GM18507 (cell line): Measurements from ENCODE around the gene NOTCH1.

Experiments used
- DNase-seq: peaks from one replicate; pipeline ENCODE4 v3.0.0; 2011; ENCODE audit warnings: low read depth; ENCODE audit not compliant: insufficient read length; ENCODE audit errors: extremely low spot score
- FAIRE-seq: peaks from 2 replicates; lab custom pipeline; 2011; peaks lifted over from hg19 to GRCh38; lab: Jason Lieb, UNC

NOTCH1 gene

DNA sequence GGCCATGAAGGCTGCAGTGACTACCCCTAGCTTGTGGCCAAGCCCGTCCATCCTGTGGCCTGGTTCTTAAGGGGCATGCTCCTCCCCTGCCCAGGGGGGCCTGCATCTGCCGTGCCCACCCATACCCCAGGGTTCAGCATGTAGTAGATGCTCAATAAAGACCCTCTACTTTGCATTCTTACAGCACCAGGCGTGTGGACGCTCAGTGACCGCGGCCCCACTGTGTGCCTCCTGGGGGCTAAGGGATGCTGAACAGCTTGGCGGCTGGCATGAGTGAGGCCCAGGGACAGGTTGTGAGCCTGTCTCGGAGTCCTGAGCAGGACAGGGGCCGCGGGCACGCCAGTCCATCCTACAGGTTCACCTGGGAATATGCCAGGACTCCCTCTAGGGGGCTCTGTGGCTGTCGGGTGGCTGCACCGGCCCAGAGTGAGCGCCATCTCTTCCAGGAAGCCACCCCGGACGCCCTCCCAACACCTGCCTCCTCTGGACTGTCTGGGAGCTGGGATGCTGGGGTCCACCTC lies 9.1 kb downstream of the NOTCH1 start:
- FAIRE-seq, result no peak
- no peak for DNase-seq

GRCh38 chr9:136536051-136536720 lies 9.7 kb downstream of the NOTCH1 start:
- no peak for DNase-seq
- FAIRE-seq, result no peak

DNA sequence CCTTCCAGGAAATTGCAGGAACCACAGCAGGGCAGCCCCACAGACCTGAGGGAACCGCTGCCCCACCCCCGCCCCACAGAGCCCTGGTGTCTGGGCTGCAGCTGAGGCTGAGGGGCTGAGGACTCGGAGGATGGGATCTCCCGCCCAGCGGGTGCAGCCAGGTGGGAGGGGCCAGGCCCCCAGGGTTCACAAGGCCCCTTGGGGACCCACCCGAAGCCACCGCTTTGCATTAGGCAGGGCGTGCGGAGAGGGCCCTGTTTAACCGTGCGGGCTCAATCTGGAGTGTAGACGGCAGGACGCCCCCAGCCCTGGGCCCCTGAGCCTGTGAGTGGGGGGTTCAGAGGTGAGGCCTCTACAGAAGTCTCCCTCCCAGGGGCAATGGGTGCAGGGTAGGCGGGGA lies 10.8 kb downstream of the NOTCH1 start:
- DNase-seq (no peak), FAIRE-seq (no peak)

GRCh38 chr9:136534366-136534765 lies 11.5 kb downstream of the NOTCH1 start:
- no peak for DNase-seq
- no peak for FAIRE-seq

DNA sequence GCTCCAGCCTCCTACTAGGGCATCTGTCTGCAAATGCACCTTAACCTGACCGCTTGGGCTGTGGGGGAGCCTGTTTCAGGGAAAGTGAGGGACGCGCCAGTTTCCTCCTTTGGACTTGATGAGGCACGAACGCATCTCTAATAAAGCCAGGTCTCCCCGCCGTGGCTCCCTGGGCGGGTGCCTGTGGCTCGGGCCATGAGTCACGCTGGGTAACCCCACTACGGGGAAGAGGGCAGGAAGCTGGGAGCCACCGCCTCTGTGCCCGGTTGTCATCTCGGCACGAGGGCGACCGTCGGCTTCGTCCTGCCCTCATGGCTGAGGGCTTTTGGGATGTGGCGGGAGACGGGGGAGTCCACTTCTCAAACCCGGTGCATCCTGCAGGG lies 12.1 kb downstream of the NOTCH1 start:
- DNase-seq, result no peak
- no peak for FAIRE-seq

GRCh38 chr9:136532799-136533774 lies 12.8 kb downstream of the NOTCH1 start:
- no peak for FAIRE-seq
- DNase-seq, result no peak

- DNase-seq, result no peak
- no peak for FAIRE-seq
These were observed 13.7 kb downstream of the NOTCH1 start for GRCh38 chr9:136531904-136532798.

DNA sequence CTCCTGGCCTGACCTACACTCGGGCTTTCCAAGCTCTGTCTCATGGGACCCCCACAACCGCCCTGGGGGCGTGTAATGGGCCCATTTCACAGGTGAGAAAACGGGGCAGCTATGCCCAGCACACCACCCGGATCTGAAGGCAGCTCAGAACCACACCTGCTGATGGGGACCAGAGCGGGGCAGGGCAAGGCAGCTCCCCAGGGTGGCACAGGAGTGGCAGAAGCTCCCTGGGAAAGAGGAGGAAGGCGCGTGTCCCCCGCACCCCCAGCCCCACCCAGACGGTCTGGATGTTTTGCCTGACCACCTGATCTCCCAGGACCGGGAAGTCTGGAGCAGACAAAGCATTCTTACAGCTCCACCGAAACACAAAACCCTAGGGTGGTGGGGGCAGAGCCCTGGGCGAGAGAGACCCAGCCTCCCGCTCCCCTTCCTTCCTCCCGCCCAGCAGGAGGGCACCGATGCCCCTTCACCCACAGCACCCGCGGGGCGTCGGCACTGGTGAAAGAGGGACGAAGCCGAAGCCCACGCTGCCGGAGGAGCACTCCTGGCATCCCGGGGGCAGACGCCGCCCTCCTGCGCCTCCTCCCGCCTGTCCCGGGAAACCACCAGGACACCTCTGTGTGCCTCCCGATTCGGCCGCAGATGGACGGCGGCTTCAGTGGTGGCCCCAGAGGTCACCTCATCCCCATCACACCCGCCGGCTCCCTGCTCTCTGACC lies 14.5 kb downstream of the NOTCH1 start:
- FAIRE-seq (no peak), DNase-seq (no peak)

GRCh38 chr9:136530461-136531089 lies 15.3 kb downstream of the NOTCH1 start:
- FAIRE-seq (no peak), DNase-seq (no peak)

DNA sequence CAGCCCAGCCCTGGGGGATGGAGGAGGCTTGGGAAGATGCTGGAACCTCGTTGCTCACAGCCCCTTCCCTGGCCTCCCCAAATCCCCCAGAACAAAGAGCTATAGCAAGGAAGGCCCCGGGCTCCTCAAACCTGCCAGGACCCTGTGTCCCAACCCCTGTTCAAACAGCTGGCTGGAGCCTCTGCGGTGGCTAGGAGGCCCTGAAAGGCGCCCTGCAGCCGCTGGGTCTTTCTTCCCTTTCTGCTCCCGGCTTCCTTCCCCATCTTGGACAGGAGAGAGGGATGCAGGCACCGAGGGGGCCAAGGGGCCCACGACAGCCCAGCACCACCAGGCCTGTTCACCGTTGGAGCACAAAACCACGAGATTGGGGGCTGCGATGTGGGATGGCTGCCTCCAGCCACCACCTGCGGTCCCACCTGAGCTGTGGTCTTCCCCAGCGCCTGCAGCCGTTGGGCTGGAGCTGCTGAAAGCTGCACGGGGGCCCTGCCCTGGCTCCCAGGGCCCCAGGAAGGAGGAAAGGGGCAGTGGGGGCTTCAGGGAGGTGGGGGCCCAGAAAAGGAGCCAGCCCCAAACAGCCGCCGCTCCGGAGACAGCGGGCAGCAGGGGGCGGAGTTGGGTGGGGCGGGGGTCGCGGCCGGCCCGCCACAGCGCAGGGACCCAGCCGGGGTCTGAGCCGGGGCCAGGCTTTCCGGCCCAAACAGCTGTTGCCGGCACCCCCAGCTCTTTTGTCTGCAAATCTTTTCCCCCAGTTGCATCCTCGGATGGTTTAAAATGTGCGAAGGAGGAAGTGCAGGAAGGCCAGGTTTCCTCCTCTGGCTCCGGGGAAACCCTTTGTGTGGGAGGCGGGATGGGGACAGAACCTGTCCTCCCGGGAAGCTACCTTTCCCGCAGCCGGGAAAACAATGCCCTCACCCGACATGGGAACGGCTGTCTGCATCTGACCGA lies 16.1 kb downstream of the NOTCH1 start:
- DNase-seq, result no peak
- FAIRE-seq, result no peak

- FAIRE-seq (no peak), DNase-seq (no peak)
These were observed 17.0 kb downstream of the NOTCH1 start for GRCh38 chr9:136528716-136529341.

DNA sequence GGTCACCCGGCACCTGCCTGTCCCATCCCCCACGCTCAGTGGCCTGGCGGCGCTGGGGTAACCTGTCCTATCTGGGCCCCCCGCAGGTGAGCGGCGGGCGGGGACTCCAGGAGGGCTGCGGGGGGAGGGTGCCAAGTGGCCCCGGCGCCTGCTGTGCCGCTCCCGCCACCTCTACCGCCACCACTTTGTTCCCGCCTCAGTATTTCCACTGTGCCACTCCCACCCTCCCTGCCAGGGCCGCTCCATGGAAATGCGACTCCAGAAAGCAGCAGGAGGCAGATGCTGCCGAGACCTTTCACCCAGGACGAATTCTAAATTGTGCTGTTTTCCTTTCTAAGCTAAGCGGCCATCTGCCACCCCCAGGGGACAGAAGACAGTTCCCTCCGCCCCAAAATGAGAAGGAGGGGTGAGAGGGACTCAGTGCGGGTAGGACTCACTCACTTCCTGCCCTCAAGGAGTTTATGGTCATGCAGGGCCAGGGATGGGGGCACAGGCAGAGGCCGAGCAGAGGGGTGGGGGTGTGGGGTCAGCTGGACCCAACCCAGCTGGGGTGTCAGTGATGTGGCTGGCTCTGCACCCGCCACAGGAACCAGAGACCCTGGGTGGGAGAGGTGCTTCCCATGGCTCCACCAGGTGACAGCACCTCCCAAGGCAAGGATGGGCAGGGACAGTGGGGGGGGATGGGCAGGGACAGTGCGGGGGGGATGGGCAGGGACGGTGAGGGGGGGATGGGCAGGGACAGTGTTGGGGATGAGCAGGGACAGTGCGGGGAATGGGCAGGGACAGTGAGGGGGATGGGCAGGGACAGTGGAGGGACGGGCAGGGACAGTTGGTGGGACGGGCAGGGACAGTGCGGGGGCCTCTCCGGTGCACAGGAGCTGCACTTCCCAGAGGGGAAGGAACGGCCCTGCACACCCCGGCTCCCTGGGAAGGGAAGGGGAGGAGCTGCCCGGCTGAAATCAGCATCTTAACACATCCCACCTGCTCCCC lies 17.8 kb downstream of the NOTCH1 start:
- DNase-seq (no peak), FAIRE-seq (no peak)

DNA sequence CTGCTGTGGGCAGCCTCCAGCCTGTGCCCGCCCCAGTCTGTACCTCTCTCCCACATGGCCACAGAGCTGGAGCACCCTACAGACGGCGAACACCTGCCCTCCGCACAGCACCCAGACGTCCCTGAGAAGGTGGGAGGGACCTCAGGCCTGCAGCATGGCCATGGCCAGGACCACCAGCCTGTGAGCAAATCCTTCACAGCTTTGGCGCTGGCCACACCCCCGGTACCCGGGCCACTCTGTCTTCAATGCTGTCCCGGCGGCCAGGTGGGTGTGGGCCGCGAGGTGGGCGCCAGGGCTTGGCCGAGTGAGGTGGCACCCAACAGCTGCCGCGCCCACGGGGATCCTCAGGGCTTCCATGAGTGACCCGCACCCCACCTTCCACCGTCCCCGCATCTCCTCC lies 18.7 kb downstream of the NOTCH1 start:
- no peak for FAIRE-seq
- DNase-seq, result no peak

DNA sequence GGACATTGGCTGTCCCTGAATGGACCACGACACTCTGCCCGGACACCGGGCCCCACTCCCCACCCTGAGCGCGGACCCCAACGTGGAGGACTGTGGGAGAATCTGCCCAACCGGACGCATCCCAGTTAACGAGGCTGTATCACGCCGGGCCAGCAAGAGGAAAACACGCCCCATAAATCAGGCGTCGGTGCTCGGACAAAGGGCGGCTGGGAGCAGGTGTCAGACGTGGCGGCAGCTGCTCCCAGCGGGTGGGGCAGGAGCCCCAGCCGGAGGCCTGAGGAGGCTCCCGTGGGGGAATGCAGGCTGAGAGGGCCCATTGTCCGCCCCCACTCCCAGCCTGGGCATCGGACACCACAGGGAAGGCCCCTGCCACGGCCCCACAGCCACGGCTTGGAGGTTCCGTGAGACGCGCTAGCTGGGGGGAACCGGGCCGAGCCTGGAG lies 19.2 kb downstream of the NOTCH1 start:
- DNase-seq (no peak), FAIRE-seq (no peak)

DNA sequence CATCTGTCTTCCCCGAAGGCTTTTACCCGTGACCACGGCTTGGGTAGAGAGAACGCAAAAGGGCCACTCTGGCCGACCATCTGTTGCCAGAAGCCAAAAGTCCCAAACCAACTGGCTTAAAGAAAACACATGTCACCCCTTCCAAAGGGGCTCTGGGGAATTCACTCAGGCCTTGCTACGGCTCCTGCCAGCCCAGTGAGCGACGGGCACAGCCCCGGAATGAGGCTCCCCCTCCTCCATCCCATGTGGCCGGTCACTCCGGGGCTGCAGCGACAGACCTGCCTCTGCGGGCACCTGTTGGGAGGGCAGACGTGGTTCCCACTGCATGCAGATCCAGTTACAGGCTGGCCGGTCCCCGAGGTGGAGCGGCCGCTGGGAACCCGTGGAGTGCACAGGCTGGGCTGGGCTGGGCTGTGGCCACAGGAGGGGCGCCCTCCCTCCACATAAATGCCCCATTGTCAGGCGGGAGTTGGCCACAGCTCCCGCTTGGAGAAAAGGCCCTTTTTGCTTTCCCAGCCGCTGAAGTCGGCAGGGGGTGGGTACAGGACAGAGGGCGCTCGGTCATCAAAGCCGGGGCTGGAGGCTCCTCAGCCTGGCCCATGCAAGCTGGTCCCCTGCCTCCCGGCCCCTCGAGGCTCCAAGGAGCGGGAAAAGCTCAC lies 19.9 kb downstream of the NOTCH1 start:
- FAIRE-seq, result no peak
- DNase-seq, result no peak
